Smooth muscle cell (in vitro differentiated cells): Measurements from ENCODE around the gene DIDO1. TPM values are rescaled to one million over a fixed set of nuclear protein-coding genes. Genes with fewer than 3 reads are reported as not detected.

ENCODE experiments used
- DNase-seq: peaks from one replicate; lab custom pipeline; 2025; ENCODE audit not compliant: unreplicated experiment; lab: John Stamatoyannopoulos, UW
- H2AFZ ChIP-seq: fragments of 200-600 bp; sonication (generic); 2 replicates; pipeline ENCODE4 v1.6.0; 2016; ENCODE audit warnings: antibody characterized with exemption, low read depth, mild to moderate bottlenecking
- H3F3A ChIP-seq: fragments of 200-600 bp; sonication (generic); 2 replicates; pipeline ENCODE4 v1.6.0; 2017; ENCODE audit warnings: antibody characterized with exemption, low read depth
- H3K27ac ChIP-seq: fragments of 200-600 bp; sonication (generic); 2 replicates; pipeline ENCODE4 v1.5.1; 2016; ENCODE audit warnings: low read depth, mild to moderate bottlenecking
- H3K27me3 ChIP-seq: fragments of 200-600 bp; sonication (generic); 2 replicates; pipeline ENCODE4 v1.6.1; 2016; ENCODE audit warnings: low read depth, mild to moderate bottlenecking
- H3K36me3 ChIP-seq: fragments of 200-600 bp; sonication (generic); 2 replicates; pipeline ENCODE4 v1.5.1; 2016; ENCODE audit warnings: low read depth
- H3K4me1 ChIP-seq: fragments of 200-600 bp; sonication (generic); 2 replicates; pipeline ENCODE4 v1.5.1; 2016; ENCODE audit warnings: low read depth
- H3K4me2 ChIP-seq: fragments of 200-600 bp; sonication (generic); 2 replicates; pipeline ENCODE4 v1.6.0; 2016; ENCODE audit warnings: mild to moderate bottlenecking
- H3K4me3 ChIP-seq: fragments of 200-600 bp; sonication (generic); 2 replicates; pipeline ENCODE4 v1.5.1; 2016; ENCODE audit warnings: mild to moderate bottlenecking
- H3K79me2 ChIP-seq: fragments of 200-600 bp; sonication (generic); 2 replicates; pipeline ENCODE4 v1.6.0; 2016; ENCODE audit warnings: low read depth, mild to moderate bottlenecking
- H3K9ac ChIP-seq: fragments of 200-600 bp; sonication (generic); 2 replicates; pipeline ENCODE4 v1.6.0; 2016; ENCODE audit warnings: low read depth
- H3K9me3 ChIP-seq: fragments of 200-600 bp; sonication (generic); replicated peaks from 2 replicates; pipeline ENCODE4 v1.5.1; 2016; ENCODE audit warnings: low read depth
- H4K20me1 ChIP-seq: fragments of 200-600 bp; sonication (generic); 2 replicates; pipeline ENCODE4 v1.6.0; 2016; ENCODE audit warnings: low read depth
- CTCF ChIP-seq: fragments of 200-600 bp; sonication (generic); IDR thresholded peaks from 2 replicates; pipeline ENCODE4 v1.5.1; 2017; ENCODE audit warnings: borderline replicate concordance, mild to moderate bottlenecking, antibody characterized with exemption; ENCODE audit not compliant: insufficient read depth, poor library complexity, severe bottlenecking
- WGBS: methylation state at CpG from one replicate; pipeline ENCODE4 v1.1.7; 2016; ENCODE audit warnings: low lambda C conversion rate; 5-methylcytosine and 5-hydroxymethylcytosine counted together
- polyA plus RNA-seq: library from polyadenylated mRNA; unstranded; fragments of >200 nt; fragmentation: Nextera tagmentation; extraction: Ambion mirVana; gene quantifications from 2 replicates; pipeline ENCODE4 v1.2.1, GENCODE V29; 2016
- small RNA-seq: library from RNA; depleted of rRNA; stranded (forward); fragments of <200 nt; gene quantifications from one replicate; pipeline ENCODE3, GENCODE V24; 2014
- total RNA-seq: library from RNA; depleted of rRNA; stranded (reverse); fragments of >200 nt; gene quantifications from 2 replicates; pipeline ENCODE4 v1.2.3, GENCODE V29; 2014

The DIDO1 gene
- total and polyA plus RNA-seq, 2 experiments from 2014 or later, result 16.0 to 25.8 TPM

DNA sequence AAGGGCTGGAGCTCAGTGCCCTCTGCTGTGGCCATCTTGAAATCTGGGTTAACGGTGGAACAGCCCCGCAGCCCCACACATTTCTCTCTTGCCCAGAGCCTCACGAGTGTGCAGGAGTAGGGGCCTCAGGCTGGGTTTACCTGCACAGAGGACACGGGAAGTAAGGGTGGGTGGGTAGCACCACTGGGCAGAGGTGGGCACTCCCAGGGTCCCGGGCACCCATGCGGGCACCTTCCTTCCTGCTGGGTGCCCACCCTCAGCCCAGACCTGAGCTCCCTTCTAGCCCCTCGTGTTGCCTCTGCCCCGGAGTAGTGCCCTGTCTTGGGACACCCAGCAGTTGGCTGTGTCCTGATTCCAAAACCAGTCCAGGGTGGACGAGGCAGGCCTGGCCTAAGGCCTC is 98.3 kb downstream of the DIDO1 start:
- Histone ChIP-seq H3K4me2 (no peak overlapping the region), H3K9ac (no peak overlapping the region), H3F3A (no peaks in the 10 kb centered on the region), H3K79me2 (no peaks in the 10 kb centered on the region), H3K36me3 (no peaks in the 10 kb centered on the region), H4K20me1 (no peaks in the 10 kb centered on the region), H3K9me3 (no peaks in the 10 kb centered on the region), H3K27ac (no peak overlapping the region), H3K4me1 (peaks cover 4% of the 10 kb centered on the region), H3K27me3 (no peaks in the 10 kb centered on the region), H3K4me3 (no peak overlapping the region), H2AFZ (no peak overlapping the region)
- 98% methylated on average over 9 of the region's 9 CpGs for WGBS
- DNase-seq, result no peak
- TF ChIP-seq CTCF, result no peak

Small RNA genes lying within 50 kb of the gene (small RNA-seq; reads per million reads assigned to genes)
- gene DPH3P1, result not detected

Other genes starting within 250 kb of the DIDO1 start
- 0.09 TPM in 1 of 2 replicates, not detected in the other for gene NTSR1, start 217.7 kb downstream of the DIDO1 start, total RNA-seq
- gene NTSR1, start 217.7 kb downstream of the DIDO1 start, polyA plus RNA-seq, result 0.28 TPM in 1 of 2 replicates, not detected in the other
- 15.5 and 18.2 TPM in 2 replicates for gene MRGBP, start 130.0 kb downstream of the DIDO1 start, total RNA-seq
- 23.1 and 27.2 TPM in 2 replicates for gene MRGBP, start 130.0 kb downstream of the DIDO1 start, polyA plus RNA-seq
- 21.5 and 24.4 TPM in 2 replicates for gene OGFR, start 121.7 kb downstream of the DIDO1 start, total RNA-seq
- gene OGFR, start 121.7 kb downstream of the DIDO1 start, polyA plus RNA-seq, result 53.2 and 61.4 TPM in 2 replicates
- 23.0 and 30.1 TPM in 2 replicates for gene COL9A3, start 109.5 kb downstream of the DIDO1 start, total RNA-seq
- 73.3 and 77.4 TPM in 2 replicates for gene COL9A3, start 109.5 kb downstream of the DIDO1 start, polyA plus RNA-seq
- gene TCFL5, start 64.7 kb downstream of the DIDO1 start, total RNA-seq, result 9.1 and 9.5 TPM in 2 replicates
- 6.8 and 12.5 TPM in 2 replicates for gene TCFL5, start 64.7 kb downstream of the DIDO1 start, polyA plus RNA-seq
- gene GID8, start 11.6 kb upstream of the DIDO1 start, total RNA-seq, result 23.5 and 34.8 TPM in 2 replicates
- gene GID8, start 11.6 kb upstream of the DIDO1 start, polyA plus RNA-seq, result 13.9 and 20.8 TPM in 2 replicates
- 32.4 and 32.5 TPM in 2 replicates for gene SLC17A9, start 26.2 kb upstream of the DIDO1 start, total RNA-seq
- 92.5 and 96.7 TPM in 2 replicates for gene SLC17A9, start 26.2 kb upstream of the DIDO1 start, polyA plus RNA-seq
- not detected in 2 replicates for gene BHLHE23, start 80.5 kb upstream of the DIDO1 start, total RNA-seq
- not detected in 2 replicates for gene BHLHE23, start 80.5 kb upstream of the DIDO1 start, polyA plus RNA-seq